ENCODE data around the gene RBM10. TPM values are rescaled to one million over a fixed set of nuclear protein-coding genes. Genes with fewer than 3 reads are reported as not detected.

Gene RBM10
- total and polyA plus RNA-seq, 2 of the 13 experiments (the other 11 are each of a cell fraction or from before 2014, with no cell fraction given): 15.9 to 43.1 TPM

DNA sequence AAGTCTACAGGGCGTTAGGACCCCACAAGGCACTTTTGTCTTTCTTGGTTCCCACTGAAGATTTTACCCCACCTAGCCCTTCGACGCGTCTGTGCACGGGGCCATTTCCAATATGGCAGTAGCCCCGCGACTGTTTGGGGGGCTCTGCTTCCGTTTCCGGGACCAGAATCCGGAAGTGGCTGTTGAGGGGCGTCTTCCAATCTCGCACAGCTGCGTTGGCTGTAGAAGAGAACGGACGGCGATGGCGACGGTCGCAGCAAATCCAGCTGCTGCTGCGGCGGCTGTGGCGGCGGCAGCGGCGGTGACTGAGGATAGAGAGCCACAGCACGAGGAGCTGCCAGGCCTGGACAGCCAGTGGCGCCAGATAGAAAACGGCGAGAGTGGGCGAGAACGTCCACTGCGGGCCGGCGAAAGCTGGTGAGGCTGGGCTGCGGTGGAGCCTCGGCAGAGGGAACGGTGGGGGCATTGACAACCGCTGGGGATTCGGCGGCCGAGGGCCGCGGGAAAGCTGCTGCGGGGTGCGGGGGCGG, 87.8 kb downstream of the RBM10 start, which contains the start of gene USP11 (continued):
- TF ChIP-seq ARID4A (CRISPR knock-in tag; IDR thresholded peaks at IDR 0.05; ENCODE audit: borderline replicate concordance) (peak; percentile 76), PLSCR1 (CRISPR knock-in tag; IDR thresholded peaks at IDR 0.05; ENCODE audit: borderline replicate concordance) (no peak), PHF20 (CRISPR knock-in tag; IDR thresholded peaks at IDR 0.05) (peak; percentile 73), ZNF501 (CRISPR knock-in tag; IDR thresholded peaks at IDR 0.05) (no peak), POLR2AphosphoS5 (IDR thresholded peaks at IDR 0.05; ENCODE audit: low read depth, low read length) (peak; percentile 77), CCDC6 (CRISPR knock-in tag; IDR thresholded peaks at IDR 0.05) (no peak), FOXP4 (CRISPR knock-in tag; IDR thresholded peaks at IDR 0.05) (no peak), SAP130 (CRISPR knock-in tag; IDR thresholded peaks at IDR 0.05; ENCODE audit: low read depth) (peak; percentile 56), ZNF318 (CRISPR knock-in tag; IDR thresholded peaks at IDR 0.05) (no peak)
- TF ChIP-seq, protein P1, sequence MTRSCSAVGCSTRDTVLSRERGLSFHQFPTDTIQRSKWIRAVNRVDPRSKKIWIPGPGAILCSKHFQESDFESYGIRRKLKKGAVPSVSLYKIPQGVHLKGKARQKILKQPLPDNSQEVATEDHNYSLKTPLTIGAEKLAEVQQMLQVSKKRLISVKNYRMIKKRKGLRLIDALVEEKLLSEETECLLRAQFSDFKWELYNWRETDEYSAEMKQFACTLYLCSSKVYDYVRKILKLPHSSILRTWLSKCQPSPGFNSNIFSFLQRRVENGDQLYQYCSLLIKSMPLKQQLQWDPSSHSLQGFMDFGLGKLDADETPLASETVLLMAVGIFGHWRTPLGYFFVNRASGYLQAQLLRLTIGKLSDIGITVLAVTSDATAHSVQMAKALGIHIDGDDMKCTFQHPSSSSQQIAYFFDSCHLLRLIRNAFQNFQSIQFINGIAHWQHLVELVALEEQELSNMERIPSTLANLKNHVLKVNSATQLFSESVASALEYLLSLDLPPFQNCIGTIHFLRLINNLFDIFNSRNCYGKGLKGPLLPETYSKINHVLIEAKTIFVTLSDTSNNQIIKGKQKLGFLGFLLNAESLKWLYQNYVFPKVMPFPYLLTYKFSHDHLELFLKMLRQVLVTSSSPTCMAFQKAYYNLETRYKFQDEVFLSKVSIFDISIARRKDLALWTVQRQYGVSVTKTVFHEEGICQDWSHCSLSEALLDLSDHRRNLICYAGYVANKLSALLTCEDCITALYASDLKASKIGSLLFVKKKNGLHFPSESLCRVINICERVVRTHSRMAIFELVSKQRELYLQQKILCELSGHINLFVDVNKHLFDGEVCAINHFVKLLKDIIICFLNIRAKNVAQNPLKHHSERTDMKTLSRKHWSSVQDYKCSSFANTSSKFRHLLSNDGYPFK (CRISPR knock-in tag; IDR thresholded peaks at IDR 0.05; ENCODE audit: borderline replicate concordance): peak; percentile 53; the same call in 1 of the 2 replicates

Measured in HepG2 (cell line).